Measurements from ENCODE around the gene TRERF1. TPM values are rescaled to one million over a fixed set of nuclear protein-coding genes. Genes with fewer than 3 reads are reported as not detected.

Gene TRERF1
- total and polyA plus RNA-seq, 2 of the 8 experiments (the other 6 are each of a cell fraction or from before 2014, with no cell fraction given) = 10.8 to 21.5 TPM

DNA sequence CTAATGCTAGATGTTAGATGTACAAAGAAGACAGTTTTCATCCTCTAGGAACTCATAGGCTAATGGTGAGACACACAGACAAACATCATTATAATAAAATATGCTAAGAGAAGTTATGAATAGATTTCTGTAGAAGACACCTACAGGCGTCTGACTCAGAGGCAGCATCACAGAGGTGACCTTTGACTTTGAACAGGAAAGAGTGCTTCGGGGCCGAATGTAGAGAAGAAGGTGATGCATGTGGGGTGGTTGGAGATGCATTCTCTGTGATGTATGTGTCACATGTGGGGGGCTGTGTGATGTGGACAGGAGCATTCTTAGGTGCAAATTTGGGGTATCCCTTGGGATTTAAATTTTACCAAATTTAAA is 271.8 kb downstream of the TRERF1 start (continued):
- TF ChIP-seq HDAC6 (IDR thresholded peaks at IDR 0.05; ENCODE audit: low read depth, low read length) = no peak
- TF ChIP-seq NRF1 (IDR thresholded peaks at IDR 0.05; ENCODE audit: low read depth, low read length) = no peak

Measured in H1 (cell line).